Stimulated activated CD8-positive, alpha-beta memory T cell treated with anti-CD3 and anti-CD28 coated beads, Interleukin-7, amount 100 ng/mL, for 1 hour (primary cell): ENCODE measurements around the gene NFAT5.
A peak's percentile ranks its signal among the peaks of the same experiment; 100 is the strongest.
"Not testable (repeated sequence)": the region's sequence is repeated elsewhere in the genome, so short reads cannot be mapped to it uniquely, and the experiment has no call there.

Source experiments
- DNase-seq, 2 donors: peaks; one replicate each; pipeline ENCODE4 v3.0.0-alpha.2; 2020; ENCODE audit warnings: low read depth in 2 of 2

Gene NFAT5

DNA sequence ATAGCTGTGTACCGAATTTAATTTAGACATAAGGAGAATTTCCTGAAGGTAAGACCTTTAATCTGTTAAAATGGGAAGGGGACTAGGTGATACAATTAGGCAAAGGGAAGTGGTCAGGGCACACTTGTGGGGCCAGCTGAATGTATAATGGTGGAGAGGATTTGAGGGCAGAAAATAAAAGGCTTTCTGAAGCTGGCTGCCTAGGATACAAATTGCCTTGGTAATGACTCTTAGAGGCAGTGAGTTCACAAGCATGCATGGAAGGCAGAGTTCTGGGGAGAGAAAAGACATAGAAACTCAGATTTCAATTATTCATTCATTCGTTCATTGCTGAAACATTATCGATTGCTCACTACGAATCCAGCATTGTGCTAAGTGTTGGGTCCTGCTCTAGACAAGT is 12.4 kb upstream of the NFAT5 start:
- no peak for DNase-seq

DNA sequence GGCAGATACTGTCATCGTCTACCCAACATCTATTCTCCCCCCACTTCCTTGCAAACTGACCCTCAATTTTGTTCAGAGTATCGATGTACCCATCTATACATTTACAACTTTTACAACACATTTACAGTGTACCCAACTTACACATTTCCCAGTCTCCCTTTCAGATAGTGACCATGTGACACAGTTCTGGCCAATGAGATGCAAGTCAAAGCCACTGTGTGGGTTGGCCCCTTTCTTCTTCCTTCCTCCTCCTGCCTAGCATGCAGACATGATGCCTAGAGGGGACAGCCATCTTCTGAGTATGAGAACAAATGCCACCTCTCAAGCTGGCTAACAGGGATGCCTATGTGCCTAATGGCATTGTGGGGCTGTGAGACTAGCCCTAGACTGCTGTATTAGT is 11.3 kb upstream of the NFAT5 start:
- no peak for DNase-seq

DNA sequence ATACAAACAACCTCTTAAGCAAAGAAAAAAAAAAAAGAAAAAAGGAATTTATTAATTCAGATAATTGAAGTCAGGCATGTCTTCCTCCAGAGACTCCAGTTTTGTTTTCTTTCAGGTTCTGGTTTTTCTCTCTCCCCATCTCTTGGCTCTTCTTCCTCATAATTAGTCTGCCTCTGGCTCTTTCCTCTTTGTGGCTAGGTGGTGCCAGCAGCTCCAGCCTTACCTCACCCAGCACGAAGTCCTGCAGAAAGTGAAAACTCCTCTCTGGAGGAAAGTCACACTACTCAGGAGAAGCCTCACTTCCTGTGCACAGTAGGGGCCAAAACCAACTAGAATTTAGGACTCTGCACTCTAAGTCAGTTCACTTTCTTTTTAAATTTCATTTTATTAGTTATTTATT is 10.3 kb upstream of the NFAT5 start:
- no peak for DNase-seq

DNA sequence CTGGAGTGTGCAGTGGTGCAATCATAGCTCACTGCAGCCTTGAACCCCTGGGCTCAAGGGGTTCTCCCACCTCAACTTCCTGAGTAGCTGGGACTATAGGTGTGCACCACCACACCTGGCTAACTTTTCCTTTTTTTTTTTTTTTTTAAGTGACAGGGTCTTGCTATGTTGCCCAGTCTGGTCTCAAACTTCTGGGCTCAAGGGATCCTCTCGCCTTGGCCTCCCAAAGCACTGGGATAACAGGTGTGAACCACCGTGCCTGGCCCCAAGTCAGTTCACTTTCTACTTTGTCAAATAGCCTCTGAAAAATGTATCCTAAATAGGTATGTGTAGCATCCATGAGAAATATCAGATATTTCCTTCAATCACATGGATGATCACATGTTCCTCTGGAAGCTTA is 9.9 kb upstream of the NFAT5 start:
- DNase-seq: no peak

DNA sequence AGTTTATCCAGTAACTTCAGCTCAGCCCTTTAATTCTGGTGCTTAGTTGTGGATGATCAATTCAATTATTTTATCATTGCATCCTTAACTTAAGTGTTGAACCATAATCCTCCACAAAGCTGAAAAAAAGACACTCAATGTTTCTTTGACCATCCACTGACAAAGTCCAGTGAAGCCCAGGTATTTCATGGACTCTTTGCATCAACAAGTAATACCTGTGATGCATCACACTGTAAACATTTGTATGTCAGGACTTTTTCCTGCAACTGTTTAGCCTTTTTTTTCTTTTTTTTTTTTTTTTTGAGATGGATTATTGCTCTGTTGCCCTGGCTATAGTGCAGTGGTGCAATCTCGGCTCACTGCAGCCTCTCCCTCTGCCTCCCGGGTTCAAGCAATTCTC is 6.6 kb upstream of the NFAT5 start:
- DNase-seq: no peak

DNA sequence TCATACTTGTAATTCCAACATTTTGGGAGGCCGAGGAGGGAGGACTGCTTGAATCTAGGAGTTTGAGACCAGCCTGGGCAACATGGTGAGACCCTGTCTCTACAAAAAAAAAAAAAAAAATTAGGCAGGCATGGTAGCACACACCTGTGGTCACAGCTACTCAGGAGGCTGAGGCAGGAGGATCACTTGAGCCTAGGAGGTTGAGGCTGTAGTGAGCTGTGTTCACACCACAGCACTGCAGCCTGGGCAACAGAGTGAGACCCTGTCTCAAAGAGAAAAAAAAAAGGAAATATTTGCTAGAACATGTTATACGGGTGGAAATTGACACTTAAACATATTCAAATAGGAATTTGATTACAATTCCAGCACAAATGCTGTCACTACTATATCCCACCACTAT is 4.4 kb upstream of the NFAT5 start:
- DNase-seq: not testable (repeated sequence)

DNA sequence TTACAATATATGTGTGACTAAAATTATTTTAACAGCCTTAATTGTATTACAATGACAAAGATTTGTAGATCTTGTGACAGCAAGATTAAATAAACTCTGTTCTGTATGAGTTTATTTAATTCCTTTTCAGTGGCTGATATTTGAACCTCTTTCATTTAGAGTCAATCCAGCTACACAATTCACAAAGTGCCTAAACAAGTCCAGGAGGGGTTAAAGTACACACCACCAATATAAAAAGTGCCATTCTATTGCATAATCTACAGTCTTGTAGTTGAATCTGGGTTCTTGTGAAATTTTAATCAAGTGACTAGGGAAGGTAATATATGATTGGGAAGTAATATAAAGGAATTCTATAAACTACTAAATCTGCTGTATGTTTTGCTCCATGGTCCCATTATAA is 3.9 kb upstream of the NFAT5 start:
- no peak for DNase-seq

DNA sequence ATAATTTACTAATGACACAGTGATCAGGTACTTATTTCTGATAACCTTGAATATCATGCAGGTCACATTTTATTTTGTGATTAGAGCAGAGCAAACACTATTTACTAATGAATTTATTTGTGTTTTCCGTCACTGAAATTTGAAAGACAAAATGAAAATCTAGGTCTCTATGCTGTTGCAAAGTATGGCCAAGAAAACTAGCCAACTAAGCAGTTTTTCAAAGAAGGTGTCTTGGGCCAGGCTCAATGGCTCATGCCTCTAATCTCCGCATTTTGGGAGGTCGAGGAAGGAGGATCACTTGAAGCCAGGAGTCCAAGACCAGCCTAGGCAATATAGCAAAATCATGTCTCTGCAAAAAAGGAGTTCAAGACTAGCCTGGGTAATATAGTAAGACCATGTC is 3.0 kb upstream of the NFAT5 start:
- no peak for DNase-seq

DNA sequence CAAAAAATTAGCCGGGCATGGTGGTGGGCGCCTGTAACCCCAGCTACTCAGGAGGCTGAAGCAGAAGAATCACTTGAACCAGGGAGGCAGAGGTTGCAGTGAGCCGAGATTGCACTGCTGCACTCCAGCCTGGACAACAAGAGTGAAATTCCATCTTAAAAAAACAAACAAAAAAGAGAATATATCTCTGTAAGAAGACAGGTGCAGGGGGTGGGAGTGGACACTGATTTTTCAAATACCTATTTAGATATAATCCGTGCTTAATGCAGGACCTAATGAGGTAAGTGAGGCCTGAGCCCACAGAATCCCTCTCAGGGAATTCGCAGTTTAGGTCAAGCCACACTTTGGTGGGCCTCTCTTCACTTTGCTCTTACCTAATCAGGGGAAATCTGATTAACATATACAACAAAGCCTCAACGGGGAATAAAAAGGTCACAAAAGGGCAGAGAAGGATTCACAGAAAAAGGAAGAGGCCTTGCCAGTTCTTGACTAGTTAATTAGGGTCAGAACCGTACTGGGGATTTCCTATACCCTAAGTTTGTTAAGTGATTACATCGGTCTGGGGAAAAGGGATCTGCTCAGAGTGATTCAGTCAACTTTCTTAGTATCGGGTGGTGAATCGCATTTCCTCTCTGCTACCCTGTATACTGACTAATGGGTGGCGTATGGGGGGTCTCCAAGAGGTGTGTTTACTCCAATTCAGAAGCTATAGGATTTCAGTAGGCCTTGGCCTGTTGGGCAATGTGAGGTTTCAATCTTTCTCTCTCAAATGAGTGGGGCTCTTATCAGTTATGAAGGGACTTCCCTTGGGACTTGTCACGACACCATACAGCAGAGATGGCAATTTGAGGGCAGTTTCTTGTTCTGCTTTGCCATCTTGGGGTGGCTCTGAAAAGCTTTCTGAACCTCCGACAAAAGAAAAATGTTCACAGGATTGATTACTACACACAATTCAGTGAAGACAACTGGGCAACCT is 1.9 kb upstream of the NFAT5 start:
- peak in 1 of 2 donors; percentile 27 for DNase-seq

DNA sequence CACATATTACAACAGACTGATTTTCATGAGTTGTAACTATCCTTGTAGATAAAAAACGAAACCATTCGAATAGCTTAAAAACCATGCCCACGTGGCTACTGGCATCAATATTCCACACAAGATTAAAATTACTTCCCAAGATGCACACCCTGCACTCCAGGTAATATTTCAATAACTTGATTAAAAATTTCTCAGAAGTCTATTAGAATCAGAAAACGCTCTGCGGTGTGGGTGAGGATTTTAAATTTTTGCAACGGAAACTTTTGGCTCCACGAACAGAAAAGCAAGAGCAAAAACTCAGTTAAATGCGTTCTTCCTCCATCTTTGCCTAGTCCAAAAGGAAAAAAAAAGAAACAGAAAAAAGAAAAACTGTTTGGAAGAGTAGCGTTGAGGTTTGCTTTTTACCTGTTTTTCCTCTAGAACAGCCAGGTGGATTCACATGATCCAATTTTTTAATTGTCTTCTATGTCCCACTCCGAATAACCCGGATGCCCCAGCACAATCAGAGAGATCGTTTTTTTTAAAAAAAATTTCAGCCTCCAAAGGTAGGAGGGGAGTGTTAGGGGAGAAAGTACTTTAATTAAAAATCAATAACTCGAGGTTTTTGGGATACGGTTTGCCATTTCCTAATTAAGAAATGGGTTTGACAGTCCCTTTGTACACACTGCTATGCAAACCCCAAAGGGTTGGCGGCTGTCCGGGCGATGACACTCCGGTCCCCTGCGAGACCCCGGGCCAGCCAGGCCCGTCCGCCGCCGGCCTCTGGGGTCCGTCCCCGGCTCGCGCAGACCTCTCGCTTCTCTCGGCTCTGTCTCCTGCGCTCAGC is 708 bp upstream of the NFAT5 start:
- peak in 1 of 2 donors; percentile 5 for DNase-seq

DNA sequence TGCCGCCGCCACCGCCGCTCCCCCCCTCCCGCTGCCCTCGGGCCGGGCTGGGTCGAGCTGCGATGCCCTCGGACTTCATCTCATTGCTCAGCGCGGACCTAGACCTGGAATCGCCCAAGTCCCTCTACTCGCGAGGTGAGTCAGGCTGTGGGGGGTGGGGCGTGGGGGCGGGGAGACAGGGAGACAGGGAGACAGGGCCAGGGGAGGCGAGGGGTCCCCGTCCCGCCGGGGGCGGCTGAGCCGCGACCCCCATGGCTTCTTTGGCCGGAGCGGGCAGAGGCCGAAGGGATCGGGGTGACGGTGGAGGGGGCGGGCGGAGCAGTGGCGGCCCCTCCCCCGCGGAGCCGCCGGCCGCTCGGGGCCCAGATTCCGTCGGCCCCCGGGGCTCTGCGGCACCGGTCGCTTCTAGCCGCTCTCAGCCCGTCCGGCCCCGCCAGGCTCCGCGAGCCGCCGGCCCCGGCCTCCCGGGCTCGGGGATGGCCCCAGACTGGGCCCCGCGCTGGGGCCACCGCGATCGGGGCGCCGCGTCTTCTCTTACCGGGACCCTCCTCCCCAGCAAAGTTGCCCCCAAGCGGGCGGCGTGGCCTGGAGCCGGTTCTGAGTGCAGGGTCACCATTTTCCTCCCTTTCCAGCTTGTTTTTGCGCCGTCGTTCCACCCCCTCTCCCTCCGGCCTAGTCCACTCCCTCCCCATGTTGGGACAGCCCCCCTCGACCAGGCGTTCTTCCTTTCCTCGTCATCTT is 644 bp downstream of the NFAT5 start:
- no peak for DNase-seq

DNA sequence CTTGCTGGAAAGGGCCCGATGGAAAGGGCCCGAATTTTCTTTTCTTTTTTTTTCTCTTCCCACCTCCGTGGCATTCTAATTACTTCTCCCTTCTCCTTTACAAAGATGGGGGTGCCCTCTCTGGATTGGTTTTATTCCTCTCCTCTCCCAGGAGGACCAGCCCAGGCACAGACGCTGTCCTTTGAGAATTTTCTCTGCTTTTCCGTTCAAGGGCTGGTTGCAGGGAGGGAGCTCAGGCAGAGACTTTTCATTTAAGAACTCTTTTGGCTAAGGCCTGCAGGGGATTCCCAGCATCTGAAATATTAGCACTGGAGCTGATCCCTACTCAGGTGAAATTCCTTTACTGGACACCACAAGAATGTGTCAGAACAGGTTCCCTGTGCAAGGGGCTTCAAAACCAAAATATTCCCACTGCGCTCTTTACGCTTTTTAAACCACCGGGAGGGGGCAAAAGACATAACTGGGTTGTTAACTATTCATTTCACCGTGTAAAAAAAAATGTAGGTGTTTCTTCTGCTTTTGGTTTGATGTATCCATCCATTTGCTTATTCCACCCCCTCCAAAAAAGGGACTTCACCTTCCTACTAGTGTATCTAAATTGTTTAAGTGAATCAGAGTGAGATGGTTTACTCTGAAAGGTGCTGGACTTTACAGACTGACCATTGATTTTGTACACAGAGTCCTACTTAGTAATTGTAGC is 1.4 kb downstream of the NFAT5 start:
- no peak for DNase-seq

DNA sequence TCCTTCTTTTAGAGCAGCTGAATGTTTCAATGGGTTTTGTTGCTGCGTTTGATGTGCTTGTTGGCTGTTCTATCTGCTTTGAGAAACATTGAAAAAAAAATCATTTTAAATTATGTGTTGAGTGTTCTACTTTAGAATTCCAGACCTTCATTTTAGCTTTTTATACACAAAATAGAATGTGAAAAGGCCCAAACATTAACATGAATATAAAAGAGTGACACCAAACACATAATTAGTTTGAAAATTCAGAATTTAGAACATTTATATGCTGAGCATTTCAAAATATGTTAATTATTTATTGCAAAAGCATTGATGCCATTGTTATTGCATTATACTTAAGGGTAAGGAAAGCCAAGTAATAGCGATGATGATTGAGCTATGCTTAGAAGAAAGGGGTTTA is 2.9 kb downstream of the NFAT5 start:
- no peak for DNase-seq

DNA sequence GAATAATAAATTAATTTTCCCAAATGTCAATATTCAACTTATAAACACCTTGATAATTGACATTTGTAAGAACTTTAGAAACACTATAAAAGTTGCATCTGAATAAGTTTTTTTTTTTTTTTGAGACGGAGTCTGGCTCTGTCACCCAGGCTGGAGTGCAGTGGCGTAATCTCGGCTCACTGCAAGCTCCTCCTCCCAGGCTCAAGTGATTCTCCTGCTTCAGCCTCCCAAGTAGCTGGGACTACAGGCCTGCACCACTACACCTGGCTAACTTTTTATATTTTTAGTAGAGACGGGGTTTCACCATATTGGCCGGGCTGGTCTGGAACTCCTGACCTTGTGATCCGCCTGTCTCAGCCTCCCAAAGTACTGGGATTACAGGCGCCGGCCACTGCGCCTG is 13.0 kb downstream of the NFAT5 start:
- not testable (repeated sequence) for DNase-seq

DNA sequence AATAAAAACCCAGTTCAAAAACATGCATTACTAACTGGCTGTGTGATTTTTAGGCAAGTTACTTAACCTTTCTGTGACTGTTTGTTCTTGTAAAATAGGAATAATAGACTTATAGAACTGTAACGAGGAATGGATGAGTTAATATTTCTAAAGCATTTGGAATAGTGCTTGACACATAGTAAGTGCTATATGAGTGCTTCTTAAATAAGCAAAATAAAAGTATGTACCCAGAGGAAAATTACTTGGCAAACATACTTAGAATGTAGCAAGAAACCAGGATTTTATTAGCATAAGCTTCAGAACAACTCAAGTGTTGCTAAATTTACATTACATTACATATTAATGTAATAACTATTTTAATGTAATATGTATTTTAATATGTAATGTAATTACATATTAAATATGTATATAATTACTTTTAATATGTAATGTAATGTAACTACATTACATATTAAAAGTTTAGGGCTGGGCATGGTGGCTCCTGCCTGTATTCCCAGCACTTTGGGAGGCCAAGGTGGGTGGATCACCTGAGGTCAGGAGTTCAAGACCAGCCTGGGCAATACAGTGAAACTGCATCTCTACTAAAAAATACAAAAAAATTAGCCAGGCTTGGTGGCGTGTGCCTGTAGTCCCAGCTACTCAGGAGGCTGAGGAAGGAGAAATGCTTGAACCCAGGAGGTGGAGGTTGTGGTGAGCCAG is 14.2 kb downstream of the NFAT5 start:
- no peak for DNase-seq

DNA sequence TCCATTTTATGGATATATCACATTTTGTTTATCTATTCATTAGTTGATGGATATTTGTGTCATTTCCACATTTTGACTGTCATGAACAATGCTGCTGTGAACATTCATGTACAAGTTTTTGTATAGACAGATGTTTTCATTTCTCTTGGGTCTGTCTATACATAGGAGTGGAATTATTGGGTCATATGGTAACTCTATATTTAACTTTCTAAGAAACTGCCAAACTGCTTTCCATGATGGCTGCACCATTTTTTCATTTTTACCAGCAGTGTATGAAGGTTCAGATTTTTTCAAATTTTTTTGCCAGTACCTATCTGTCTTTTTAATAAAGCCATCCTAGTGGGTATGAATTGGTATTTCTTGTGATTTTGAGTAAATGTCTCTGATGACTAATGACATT is 15.5 kb downstream of the NFAT5 start:
- no peak for DNase-seq

DNA sequence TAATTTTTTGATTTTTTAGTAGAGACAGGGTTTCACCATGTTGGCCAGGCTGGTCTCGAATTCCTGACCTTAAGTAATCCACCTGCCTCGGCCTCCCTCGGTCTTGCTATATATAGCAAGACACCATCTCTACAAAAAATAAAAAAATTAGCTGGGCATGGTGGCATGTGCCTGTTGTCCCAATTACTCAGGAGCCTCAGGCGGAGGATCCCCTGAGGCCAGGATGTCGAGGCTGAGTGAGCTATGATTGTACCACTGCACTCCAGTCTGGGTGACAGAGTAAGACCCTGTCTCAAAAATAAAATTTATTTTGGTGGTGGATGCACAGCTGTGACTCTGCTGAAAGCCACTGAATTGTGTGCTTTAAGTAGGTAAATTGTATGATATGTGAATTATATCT is 18.7 kb downstream of the NFAT5 start:
- DNase-seq: not testable (repeated sequence)

DNA sequence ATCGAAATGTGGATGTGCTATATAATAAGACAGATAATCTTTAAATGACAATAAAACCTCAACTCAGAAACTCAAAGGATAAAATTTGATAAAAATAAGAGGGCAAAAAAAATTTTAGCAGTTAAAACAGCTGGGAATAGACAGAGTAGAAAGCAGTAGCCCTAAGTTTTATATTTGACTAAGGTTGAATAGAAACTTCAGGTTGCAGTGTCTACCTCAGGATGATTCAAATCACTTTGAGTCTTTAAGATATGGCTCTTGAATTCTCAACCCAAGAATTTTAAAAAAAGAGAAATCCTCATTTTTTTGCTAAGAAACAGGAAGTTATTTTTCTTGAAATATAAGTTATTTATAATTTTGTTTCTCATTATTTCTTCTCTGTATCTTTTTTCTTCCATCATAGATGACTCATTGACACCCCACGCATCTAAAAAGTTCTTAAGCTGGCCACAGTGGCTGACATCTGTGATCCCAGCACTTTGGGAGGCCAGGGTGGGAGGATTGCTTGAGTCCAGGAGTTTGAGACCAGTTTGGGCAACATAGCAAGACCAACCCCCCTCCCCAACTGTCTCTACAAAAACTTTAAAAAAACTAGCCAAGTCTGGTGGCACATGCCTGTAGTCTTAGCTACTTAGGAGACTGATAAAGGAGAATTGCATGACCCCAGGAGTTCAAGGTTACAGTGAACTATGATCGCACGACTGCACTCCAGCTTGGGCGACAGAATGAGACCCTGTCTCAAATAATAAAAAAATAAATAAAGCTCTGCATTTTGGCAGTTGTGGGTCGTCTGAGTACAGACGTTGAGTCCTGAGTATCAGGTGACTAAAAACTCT is 23.9 kb downstream of the NFAT5 start:
- no peak for DNase-seq

DNA sequence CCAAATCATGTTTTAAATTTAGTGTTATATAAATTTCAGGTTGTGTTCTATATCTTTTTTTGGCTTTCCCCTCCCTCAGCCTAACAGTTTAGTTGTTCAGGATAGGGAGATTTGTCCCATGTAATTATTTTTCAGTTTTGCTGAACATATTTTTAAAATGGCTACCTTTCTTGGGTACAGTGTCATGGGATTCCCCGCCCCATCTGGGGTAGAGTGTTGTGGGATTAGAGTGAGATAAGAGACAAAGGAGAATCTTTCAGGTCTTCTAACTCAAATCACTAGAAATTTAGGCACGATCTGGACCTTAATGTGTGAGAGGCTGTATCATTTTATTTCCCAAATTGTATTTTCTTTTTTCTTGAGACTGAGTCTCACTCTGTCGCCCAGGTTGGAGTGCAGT is 24.8 kb downstream of the NFAT5 start:
- DNase-seq: no peak

DNA sequence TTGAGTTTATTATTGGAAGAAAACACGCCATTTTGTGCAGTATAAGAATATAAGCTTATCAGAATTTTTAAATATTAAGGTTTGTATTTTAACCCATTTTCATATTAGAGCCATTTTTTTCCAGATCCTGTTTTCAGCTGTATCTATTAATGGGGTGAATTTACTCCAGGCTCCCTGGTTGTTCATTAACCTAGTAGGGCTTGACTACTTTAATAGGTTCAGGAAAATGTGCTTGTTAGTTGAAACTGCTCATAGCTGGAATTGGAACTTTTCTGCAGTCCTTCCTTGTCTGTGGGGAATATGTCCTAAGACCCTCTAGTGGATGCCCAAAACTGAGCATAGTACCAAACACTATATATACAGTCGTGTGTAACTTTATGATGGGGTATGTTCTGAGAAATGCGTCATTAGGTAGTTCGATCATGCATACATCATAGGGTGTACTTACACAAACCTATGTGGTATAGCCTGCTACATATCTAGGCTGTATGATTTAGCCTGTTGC is 28.0 kb downstream of the NFAT5 start:
- no peak for DNase-seq
